Esophagus muscularis mucosa (tissue), 4 donors: Measurements from ENCODE around the gene FGF23.

ENCODE experiments used
- EP300 ChIP-seq: sonication (generic); formaldehyde crosslinking; IDR thresholded peaks from one replicate; pipeline ENCODE4 v1.6.1; 2017; ENCODE audit warnings: antibody characterized with exemption
- POLR2A ChIP-seq: fragments of 450-650 bp; IDR thresholded peaks from one replicate; pipeline ENCODE4 v1.6.1; 2017; ENCODE audit warnings: antibody characterized with exemption, moderate library complexity, mild to moderate bottlenecking, low read depth
- TF ChIP-seq, protein P1 (sequence below), 3 experiments: fragments of 200-600 bp in 2 of 3; fragments of 450-650 bp in 1 of 3; sonication (generic) in 2 of 3; IDR thresholded peaks; one replicate each; pipeline ENCODE4 v1.5.1; 2017 to 2019; ENCODE audit warnings: antibody characterized with exemption in 3 of 3, mild to moderate bottlenecking in 2 of 3, moderate library complexity in 1 of 3

DNA sequence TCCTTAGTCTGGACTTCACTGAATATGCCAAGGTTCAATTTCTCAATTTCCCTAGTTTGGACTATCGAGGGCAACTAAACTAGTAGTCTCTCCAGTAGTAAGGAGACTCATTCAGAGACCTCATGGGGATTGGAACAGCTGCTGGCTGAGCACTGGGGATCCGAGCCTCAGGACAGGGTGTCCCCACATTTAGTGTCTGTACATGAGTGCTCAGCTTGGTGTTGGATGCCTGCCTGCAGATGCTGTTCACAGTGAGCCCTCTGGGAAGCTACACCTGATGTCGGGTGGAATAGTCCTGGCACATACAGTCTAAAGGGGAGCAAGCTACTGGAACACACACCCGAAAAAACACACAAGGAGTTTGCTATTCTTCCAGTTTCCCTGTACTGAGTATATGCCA lies 820 bp upstream of the FGF23 start:
- TF ChIP-seq, protein P1, sequence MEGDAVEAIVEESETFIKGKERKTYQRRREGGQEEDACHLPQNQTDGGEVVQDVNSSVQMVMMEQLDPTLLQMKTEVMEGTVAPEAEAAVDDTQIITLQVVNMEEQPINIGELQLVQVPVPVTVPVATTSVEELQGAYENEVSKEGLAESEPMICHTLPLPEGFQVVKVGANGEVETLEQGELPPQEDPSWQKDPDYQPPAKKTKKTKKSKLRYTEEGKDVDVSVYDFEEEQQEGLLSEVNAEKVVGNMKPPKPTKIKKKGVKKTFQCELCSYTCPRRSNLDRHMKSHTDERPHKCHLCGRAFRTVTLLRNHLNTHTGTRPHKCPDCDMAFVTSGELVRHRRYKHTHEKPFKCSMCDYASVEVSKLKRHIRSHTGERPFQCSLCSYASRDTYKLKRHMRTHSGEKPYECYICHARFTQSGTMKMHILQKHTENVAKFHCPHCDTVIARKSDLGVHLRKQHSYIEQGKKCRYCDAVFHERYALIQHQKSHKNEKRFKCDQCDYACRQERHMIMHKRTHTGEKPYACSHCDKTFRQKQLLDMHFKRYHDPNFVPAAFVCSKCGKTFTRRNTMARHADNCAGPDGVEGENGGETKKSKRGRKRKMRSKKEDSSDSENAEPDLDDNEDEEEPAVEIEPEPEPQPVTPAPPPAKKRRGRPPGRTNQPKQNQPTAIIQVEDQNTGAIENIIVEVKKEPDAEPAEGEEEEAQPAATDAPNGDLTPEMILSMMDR (IDR thresholded peaks at IDR 0.05) = no peak
- no peak for TF ChIP-seq POLR2A
- no peak for TF ChIP-seq EP300
